H9 (cell line): ENCODE results near the gene CERKL. TPM values are rescaled to one million over a fixed set of nuclear protein-coding genes. Genes with fewer than 3 reads are reported as not detected.
"Not testable (repeated sequence)": the region's sequence is repeated elsewhere in the genome, so short reads cannot be mapped to it uniquely, and the experiment has no call there.

ENCODE experiments used
- DNase-seq: peaks from one replicate; pipeline ENCODE4 v3.0.0-alpha.2; 2017
- H2AFZ ChIP-seq: one replicate; pipeline ENCODE4 v1.6.1; 2013; ENCODE audit warnings: mild to moderate bottlenecking, low read length, control low read depth, moderate library complexity
- H2AK5ac ChIP-seq: 2 replicates; pipeline ENCODE4 v1.6.1; 2013; ENCODE audit warnings: low read length, control low read depth, mixed read lengths; ENCODE audit not compliant: insufficient read length
- H2BK120ac ChIP-seq: one replicate; pipeline ENCODE4 v1.6.1; 2013; ENCODE audit warnings: low read depth, mild to moderate bottlenecking, low read length, control low read depth, inconsistent platforms; ENCODE audit not compliant: poor library complexity, severe bottlenecking
- H2BK12ac ChIP-seq: 2 replicates; pipeline ENCODE4 v1.6.1; 2013; ENCODE audit warnings: low read length, control low read depth, mixed read lengths, low read depth; ENCODE audit not compliant: insufficient read length
- H2BK15ac ChIP-seq: 2 replicates; pipeline ENCODE4 v1.6.1; 2013; ENCODE audit warnings: low read depth, low read length, control low read depth
- H2BK20ac ChIP-seq: one replicate; pipeline ENCODE4 v1.6.1; 2013; ENCODE audit warnings: low read depth, mild to moderate bottlenecking, low read length, control low read depth, inconsistent platforms; ENCODE audit not compliant: poor library complexity, severe bottlenecking
- H2BK5ac ChIP-seq: 2 replicates; pipeline ENCODE4 v1.6.1; 2013; ENCODE audit warnings: low read length, control low read depth, mixed read lengths; ENCODE audit not compliant: insufficient read length
- H3K14ac ChIP-seq: 2 replicates; pipeline ENCODE4 v1.6.1; 2013; ENCODE audit warnings: low read length, control low read depth; ENCODE audit not compliant: insufficient read depth
- H3K18ac ChIP-seq: 2 replicates; pipeline ENCODE4 v1.6.1; 2013; ENCODE audit warnings: low read depth, mild to moderate bottlenecking, mixed read lengths, low read length, control low read depth; ENCODE audit not compliant: insufficient read length
- H3K23ac ChIP-seq: 2 replicates; pipeline ENCODE4 v1.6.1; 2013; ENCODE audit warnings: low read length, control low read depth, mixed read lengths, low read depth; ENCODE audit not compliant: insufficient read length
- H3K23me2 ChIP-seq: 2 replicates; pipeline ENCODE4 v1.6.1; 2013; ENCODE audit warnings: low read depth, mild to moderate bottlenecking, mixed read lengths, low read length, control low read depth; ENCODE audit not compliant: insufficient read length, poor library complexity, severe bottlenecking
- H3K27ac ChIP-seq: 2 replicates; pipeline ENCODE4 v1.5.1; 2013; ENCODE audit warnings: low read length, control low read depth, mixed read lengths, low read depth; ENCODE audit not compliant: insufficient read length
- H3K27me3 ChIP-seq: 2 replicates; pipeline ENCODE4 v1.6.1; 2013; ENCODE audit warnings: low read length, control low read depth, inconsistent platforms; ENCODE audit not compliant: insufficient read depth
- H3K4ac ChIP-seq: 2 replicates; pipeline ENCODE4 v1.6.1; 2013; ENCODE audit warnings: low read depth, mild to moderate bottlenecking, control low read depth, inconsistent platforms, low read length, moderate library complexity
- H3K4me1 ChIP-seq: 2 replicates; pipeline ENCODE4 v1.6.1; 2013; ENCODE audit warnings: low read length, control low read depth, inconsistent platforms; ENCODE audit not compliant: insufficient read depth
- H3K4me2 ChIP-seq: 2 replicates; pipeline ENCODE4 v1.6.1; 2013; ENCODE audit warnings: low read length, control low read depth, mixed read lengths; ENCODE audit not compliant: insufficient read length, insufficient read depth
- H3K56ac ChIP-seq: 2 replicates; pipeline ENCODE4 v1.6.1; 2013; ENCODE audit warnings: low read depth, mild to moderate bottlenecking, mixed read lengths, low read length, control low read depth; ENCODE audit not compliant: insufficient read length
- H3K79me1 ChIP-seq: 2 replicates; pipeline ENCODE4 v1.6.1; 2013; ENCODE audit warnings: low read depth, mild to moderate bottlenecking, moderate library complexity, low read length, control low read depth, inconsistent platforms; ENCODE audit not compliant: insufficient read depth, poor library complexity, severe bottlenecking
- H3K79me2 ChIP-seq: 2 replicates; pipeline ENCODE4 v1.6.1; 2013; ENCODE audit warnings: low read length, control low read depth, inconsistent platforms; ENCODE audit not compliant: insufficient read depth
- H3K9ac ChIP-seq: 2 replicates; pipeline ENCODE4 v1.6.1; 2013; ENCODE audit warnings: low read length, control low read depth, mixed read lengths; ENCODE audit not compliant: insufficient read length; ENCODE audit errors: extremely low read depth
- H3K9me3 ChIP-seq: one replicate; pipeline ENCODE4 v1.6.1; 2013; ENCODE audit warnings: low read depth, low read length, inconsistent platforms; ENCODE audit not compliant: control insufficient read depth
- H3T11ph ChIP-seq: one replicate; pipeline ENCODE4 v1.6.1; 2013; ENCODE audit warnings: mild to moderate bottlenecking, low read length, control low read depth, inconsistent platforms
- H4K20me1 ChIP-seq: one replicate; pipeline ENCODE4 v1.6.1; 2013; ENCODE audit not compliant: control insufficient read depth, insufficient read length, insufficient read depth
- H4K5ac ChIP-seq: 2 replicates; pipeline ENCODE4 v1.6.1; 2013; ENCODE audit warnings: low read depth, mild to moderate bottlenecking, mixed read lengths, low read length, control low read depth; ENCODE audit not compliant: insufficient read length
- H4K8ac ChIP-seq: replicated peaks from 2 replicates; pipeline ENCODE4 v1.6.1; 2013; ENCODE audit warnings: low read length, control low read depth, mixed read lengths, low read depth; ENCODE audit not compliant: insufficient read length
- H4K91ac ChIP-seq: 2 replicates; pipeline ENCODE4 v1.6.1; 2013; ENCODE audit warnings: low read depth, mild to moderate bottlenecking, moderate library complexity, mixed read lengths, low read length, control low read depth; ENCODE audit not compliant: insufficient read length
- H3K27ac Mint-ChIP-seq, 3 experiments: 2 replicates in 2 of 3; 3 replicates in 1 of 3; pipeline ENCODE4 v1.8.0; 2020 to 2021; ENCODE audit warnings: mixed read lengths in 3 of 3, mild to moderate bottlenecking in 1 of 3, moderate library complexity in 1 of 3
- H3K27me3 Mint-ChIP-seq: 2 replicates; pipeline ENCODE4 v1.8.0; 2021; ENCODE audit warnings: low read depth, mild to moderate bottlenecking, moderate library complexity, mixed read lengths
- H3K36me3 Mint-ChIP-seq, 3 experiments: 2 replicates in 2 of 3; 3 replicates in 1 of 3; pipeline ENCODE4 v1.8.0; 2020 to 2021; ENCODE audit warnings: low read depth in 3 of 3, mixed read lengths in 3 of 3; ENCODE audit not compliant: insufficient read depth in 1 of 3
- H3K4me1 Mint-ChIP-seq, 2 experiments: 2 replicates each; pipeline ENCODE4 v1.8.0; 2020; ENCODE audit warnings: mixed read lengths in 2 of 2
- H3K4me3 Mint-ChIP-seq, 2 experiments: 2 replicates in 1 of 2; 3 replicates in 1 of 2; pipeline ENCODE4 v1.8.0; 2020 to 2021; ENCODE audit warnings: mild to moderate bottlenecking in 2 of 2, mixed read lengths in 2 of 2, moderate library complexity in 1 of 2
- H3K9me3 Mint-ChIP-seq, 2 experiments: 2 replicates in 1 of 2; 3 replicates in 1 of 2; pipeline ENCODE4 v1.8.0; 2020; ENCODE audit warnings: mild to moderate bottlenecking in 2 of 2, mixed read lengths in 2 of 2, moderate library complexity in 1 of 2
- WGBS: extraction: QIAGEN DNeasy Blood & Tissue Kit; methylation state at CpG from one replicate; pipeline ENCODE4 v1.1.7; 2013; ENCODE audit warnings: missing lambda C conversion rate, low lambda C conversion rate, mixed read lengths; ENCODE audit not compliant: insufficient read length; ENCODE audit errors: extremely low coverage; 5-methylcytosine and 5-hydroxymethylcytosine counted together
- long read RNA-seq: library from polyadenylated mRNA; unstranded; transcript quantifications from one replicate; pipeline ENCODE4 v2.0.0, GENCODE V29; 2020
- total RNA-seq: library from RNA; stranded (reverse); gene quantifications from 2 replicates; pipeline ENCODE4 v1.2.1, GENCODE V29; 2021
- TF ChIP-seq, protein P1 (sequence below): fragments of 200-600 bp; sonication (generic); conservative IDR thresholded peaks from 3 replicates; pipeline ENCODE4 v1.8.0; 2021; ENCODE audit warnings: antibody characterized with exemption, mild to moderate bottlenecking

CERKL gene, protein sequence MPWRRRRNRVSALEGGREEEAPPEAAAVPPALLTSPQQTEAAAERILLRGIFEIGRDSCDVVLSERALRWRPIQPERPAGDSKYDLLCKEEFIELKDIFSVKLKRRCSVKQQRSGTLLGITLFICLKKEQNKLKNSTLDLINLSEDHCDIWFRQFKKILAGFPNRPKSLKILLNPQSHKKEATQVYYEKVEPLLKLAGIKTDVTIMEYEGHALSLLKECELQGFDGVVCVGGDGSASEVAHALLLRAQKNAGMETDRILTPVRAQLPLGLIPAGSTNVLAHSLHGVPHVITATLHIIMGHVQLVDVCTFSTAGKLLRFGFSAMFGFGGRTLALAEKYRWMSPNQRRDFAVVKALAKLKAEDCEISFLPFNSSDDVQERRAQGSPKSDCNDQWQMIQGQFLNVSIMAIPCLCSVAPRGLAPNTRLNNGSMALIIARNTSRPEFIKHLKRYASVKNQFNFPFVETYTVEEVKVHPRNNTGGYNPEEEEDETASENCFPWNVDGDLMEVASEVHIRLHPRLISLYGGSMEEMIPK
- 0.22 TPM in 1 of 2 replicates, not detected in the other for total RNA-seq
- long read RNA-seq, partial matches to known transcripts, result 0 of 1 reads
- long read RNA-seq, other reads (novel, unspliced or antisense), result 0 of 1 reads

DNA sequence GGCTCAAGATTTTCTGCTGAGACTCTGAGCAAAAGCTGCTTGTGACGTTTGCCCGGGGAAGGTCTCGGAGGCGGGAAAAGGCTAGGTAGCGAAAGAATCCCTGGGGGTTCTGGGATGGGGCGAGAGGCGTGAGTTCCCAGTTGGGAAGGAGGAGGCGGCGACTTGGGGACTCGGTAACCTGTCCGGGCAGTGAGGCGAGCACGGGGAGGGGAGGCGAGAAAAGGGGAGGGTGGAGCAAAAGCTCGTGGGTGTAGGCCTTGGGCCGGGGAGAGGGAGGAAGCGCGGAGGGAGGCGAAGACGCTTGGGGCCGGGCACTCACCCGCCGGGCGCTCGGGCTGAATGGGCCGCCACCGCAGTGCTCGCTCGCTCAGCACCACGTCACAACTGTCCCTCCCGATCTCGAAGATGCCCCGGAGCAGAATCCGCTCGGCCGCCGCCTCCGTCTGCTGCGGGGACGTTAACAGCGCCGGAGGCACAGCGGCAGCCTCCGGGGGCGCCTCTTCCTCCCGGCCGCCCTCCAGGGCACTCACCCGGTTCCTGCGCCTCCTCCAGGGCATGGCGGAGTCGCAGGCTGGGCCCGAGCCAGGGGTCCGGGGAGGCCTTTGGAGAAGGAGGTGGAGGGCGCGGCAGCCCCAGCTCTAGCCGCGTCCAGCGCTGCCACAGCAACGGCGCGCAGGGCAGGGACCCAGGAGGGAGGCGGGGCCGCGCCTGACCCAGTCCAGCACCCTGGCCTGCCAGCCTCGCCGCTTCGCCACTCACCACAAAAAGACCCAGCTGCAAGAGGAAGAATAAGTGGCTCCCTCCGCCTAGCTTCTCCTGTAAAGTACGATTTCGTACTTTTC lies at the start of gene CERKL:
Gene CERKL, minus strand, starts transcription at position 656 of the 842 bp plus-strand sequence. Its CDS starts 99 bp downstream, at position 557.
- Histone ChIP-seq H3K14ac (no peak within 1 kb of the TSS), H3K18ac (no peak within 1 kb of the TSS), H2BK12ac (no peak within 1 kb of the TSS), H3K27ac (no peak within 1 kb of the TSS), H3K4me2 (peak within 1 kb of the TSS; percentile 96), H3K79me1 (no peaks in the 10 kb centered on the region), H4K5ac (no peak within 1 kb of the TSS), H2AK5ac (no peak within 1 kb of the TSS), H2BK15ac (no peak within 1 kb of the TSS), H4K91ac (no peak within 1 kb of the TSS), H2BK120ac (no peak within 1 kb of the TSS), H2BK20ac (no peak within 1 kb of the TSS), H4K8ac (no peak within 1 kb of the TSS), H3K23ac (no peak within 1 kb of the TSS), H2BK5ac (no peak within 1 kb of the TSS), H3K4me1 (no peaks in the 10 kb centered on the region), H3K23me2 (peaks cover 7% of the 10 kb centered on the region), H3K9ac (no peak within 1 kb of the TSS), H3K56ac (no peak within 1 kb of the TSS), H3K9me3 (no peaks in the 10 kb centered on the region), H4K20me1 (no peaks in the 10 kb centered on the region), H3K79me2 (no peaks in the 10 kb centered on the region), H3T11ph (no peak within 1 kb of the TSS), H3K4ac (no peak within 1 kb of the TSS), H2AFZ (no peak within 1 kb of the TSS), H3K27me3 (peaks cover 35% of the 10 kb centered on the region; the same call in 1 of the 2 replicates)
- H3K4me3 Mint-ChIP-seq, result peak within 1 kb of the TSS; percentile 71 to 90
- no peaks in the 10 kb centered on the region; a peak in 1 of 5 replicates for H3K9me3 Mint-ChIP-seq
- DNase-seq, result peak; percentile 90
- no CpG with 5 or more reads among the region's 70 CpGs for WGBS
- H3K36me3 Mint-ChIP-seq, result no peaks in the 10 kb centered on the region
- peaks cover 92% of the 10 kb centered on the region for H3K27me3 Mint-ChIP-seq
- H3K27ac Mint-ChIP-seq, result peak within 1 kb of the TSS in 1 of 3 experiments; percentile 5; a peak in 2 of 7 replicates
- peaks cover 25 to 31% of the 10 kb centered on the region in 2 experiments for H3K4me1 Mint-ChIP-seq
- TF ChIP-seq, protein P1, sequence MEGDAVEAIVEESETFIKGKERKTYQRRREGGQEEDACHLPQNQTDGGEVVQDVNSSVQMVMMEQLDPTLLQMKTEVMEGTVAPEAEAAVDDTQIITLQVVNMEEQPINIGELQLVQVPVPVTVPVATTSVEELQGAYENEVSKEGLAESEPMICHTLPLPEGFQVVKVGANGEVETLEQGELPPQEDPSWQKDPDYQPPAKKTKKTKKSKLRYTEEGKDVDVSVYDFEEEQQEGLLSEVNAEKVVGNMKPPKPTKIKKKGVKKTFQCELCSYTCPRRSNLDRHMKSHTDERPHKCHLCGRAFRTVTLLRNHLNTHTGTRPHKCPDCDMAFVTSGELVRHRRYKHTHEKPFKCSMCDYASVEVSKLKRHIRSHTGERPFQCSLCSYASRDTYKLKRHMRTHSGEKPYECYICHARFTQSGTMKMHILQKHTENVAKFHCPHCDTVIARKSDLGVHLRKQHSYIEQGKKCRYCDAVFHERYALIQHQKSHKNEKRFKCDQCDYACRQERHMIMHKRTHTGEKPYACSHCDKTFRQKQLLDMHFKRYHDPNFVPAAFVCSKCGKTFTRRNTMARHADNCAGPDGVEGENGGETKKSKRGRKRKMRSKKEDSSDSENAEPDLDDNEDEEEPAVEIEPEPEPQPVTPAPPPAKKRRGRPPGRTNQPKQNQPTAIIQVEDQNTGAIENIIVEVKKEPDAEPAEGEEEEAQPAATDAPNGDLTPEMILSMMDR, result peak; percentile 39; the same call in 1 of the 3 replicates

DNA sequence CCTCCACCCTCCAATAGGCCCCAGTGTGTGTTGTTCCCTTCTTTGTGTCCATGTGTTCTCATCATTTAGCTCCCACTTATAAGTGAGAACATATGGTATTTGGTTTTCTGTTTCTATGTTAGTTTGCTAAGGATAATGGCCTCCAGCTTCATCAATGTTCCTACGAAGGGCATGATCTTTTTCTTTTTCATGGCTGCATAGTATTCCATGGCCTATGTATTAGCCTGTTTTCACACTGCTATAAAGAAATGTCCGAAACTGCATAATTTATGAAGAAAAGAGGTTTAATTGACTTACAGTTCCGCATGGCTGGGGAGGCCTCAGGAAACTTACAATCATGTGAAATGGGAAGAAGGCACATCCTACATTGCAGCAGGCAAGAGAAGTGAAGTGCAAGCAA lies 45.6 kb upstream of the CERKL start:
- not testable (repeated sequence) for H3T11ph ChIP-seq, H3K4me3 Mint-ChIP-seq

More for the DNA sequence above, 45.6 kb upstream of the CERKL start:
- H4K91ac ChIP-seq, H3K23me2 ChIP-seq, H3K9ac ChIP-seq, H2BK20ac ChIP-seq, H3K4me1 ChIP-seq, H4K5ac ChIP-seq, H4K20me1 ChIP-seq, H3K4me2 ChIP-seq, H3K27ac ChIP-seq, H2BK120ac ChIP-seq, H3K4me1 Mint-ChIP-seq, H3K14ac ChIP-seq, H4K8ac ChIP-seq, H3K56ac ChIP-seq, H2BK5ac ChIP-seq, H2AFZ ChIP-seq, H3K79me2 ChIP-seq, DNase-seq, H3K9me3 ChIP-seq, H3K18ac ChIP-seq, H3K4ac ChIP-seq, H2AK5ac ChIP-seq, H3K79me1 ChIP-seq, H3K27me3 ChIP-seq, H3K27ac Mint-ChIP-seq, H3K23ac ChIP-seq, H2BK12ac ChIP-seq, H2BK15ac ChIP-seq: not testable (repeated sequence)
- Mint-ChIP-seq H3K9me3 (peaks cover 25 to 28% of the 10 kb centered on the region in 2 experiments), H3K27me3 (peaks cover 22% of the 10 kb centered on the region), H3K36me3 (peaks cover 8 to 23% (median 10%) of the 10 kb centered on the region in 3 experiments)
- no CpG with 5 or more reads among the region's 3 CpGs for WGBS
